NCI-H1694 treated with DMSO at 0.1 percent for 48 hours (cell line): ENCODE measurements around the gene CALD1.

Experiments used
- DNase-seq: peaks from one replicate; lab custom pipeline; 2025; lab: John Stamatoyannopoulos, UW

CALD1 gene

GRCh38 chr7:134926396-134926795 lies 147.0 kb downstream of the CALD1 start:
- no peak for DNase-seq

GRCh38 chr7:134927076-134927475 lies 147.6 kb downstream of the CALD1 start:
- no peak for DNase-seq

GRCh38 chr7:134927723-134928122 lies 148.3 kb downstream of the CALD1 start:
- DNase-seq = no peak

GRCh38 chr7:134928554-134928953 lies 149.1 kb downstream of the CALD1 start:
- DNase-seq = no peak

- DNase-seq = no peak
Measured at GRCh38 chr7:134931487-134931886, 152.1 kb downstream of the CALD1 start.

GRCh38 chr7:134932707-134933370 lies 153.4 kb downstream of the CALD1 start:
- DNase-seq = no peak

GRCh38 chr7:134933460-134934068 lies 154.1 kb downstream of the CALD1 start:
- DNase-seq = no peak

- no peak for DNase-seq
Measured at GRCh38 chr7:134935701-134936100, 156.3 kb downstream of the CALD1 start.

- no peak for DNase-seq
Measured at GRCh38 chr7:134936893-134937510, 157.6 kb downstream of the CALD1 start.

- DNase-seq = no peak
Measured at GRCh38 chr7:134938141-134938540, 158.7 kb downstream of the CALD1 start.

GRCh38 chr7:134939136-134939535 lies 159.7 kb downstream of the CALD1 start:
- DNase-seq = no peak

- no peak for DNase-seq
Measured at GRCh38 chr7:134940729-134941128, 161.3 kb downstream of the CALD1 start.

- DNase-seq = no peak
Measured at GRCh38 chr7:134941185-134941900, 161.9 kb downstream of the CALD1 start.

- no peak for DNase-seq
Measured at GRCh38 chr7:134941952-134942351, 162.5 kb downstream of the CALD1 start.

- DNase-seq = no peak
Measured at GRCh38 chr7:134942690-134943466, 163.4 kb downstream of the CALD1 start.

- DNase-seq = peak; percentile 33
Measured at GRCh38 chr7:134943785-134944400, 164.5 kb downstream of the CALD1 start.

GRCh38 chr7:134945691-134946090 lies 166.3 kb downstream of the CALD1 start:
- no peak for DNase-seq

- DNase-seq = no peak
Measured at GRCh38 chr7:134946260-134946659, 166.8 kb downstream of the CALD1 start.

GRCh38 chr7:134947329-134947728 lies 167.9 kb downstream of the CALD1 start:
- no peak for DNase-seq

GRCh38 chr7:134947831-134948230 lies 168.4 kb downstream of the CALD1 start:
- no peak for DNase-seq

GRCh38 chr7:134948246-134948645 lies 168.8 kb downstream of the CALD1 start:
- DNase-seq = no peak

- DNase-seq = no peak
Measured at GRCh38 chr7:134948736-134949135, 169.3 kb downstream of the CALD1 start.
